Osteoblast (primary cell): ENCODE data around the gene MRAP. TPM values are rescaled to one million over a fixed set of nuclear protein-coding genes. Genes with fewer than 3 reads are reported as not detected.

Experiments
- DNase-seq: peaks from one replicate; pipeline ENCODE4 v3.0.0; 2011; ENCODE audit warnings: low spot score, mixed read lengths; ENCODE audit not compliant: insufficient read length; ENCODE audit errors: missing footprints
- H2AFZ ChIP-seq: 2 replicates; pipeline ENCODE4 v1.6.0; 2011; ENCODE audit warnings: mild to moderate bottlenecking, low read length
- H3K27ac ChIP-seq: 2 replicates; pipeline ENCODE4 v1.5.1; 2011; ENCODE audit warnings: mild to moderate bottlenecking, low read depth, low read length, moderate library complexity
- H3K27me3 ChIP-seq: 2 replicates; pipeline ENCODE4 v1.6.0; 2012; ENCODE audit warnings: mild to moderate bottlenecking, control low read depth, inconsistent platforms, low read length, moderate library complexity; ENCODE audit not compliant: insufficient read depth
- H3K36me3 ChIP-seq: 2 replicates; pipeline ENCODE4 v1.5.1; 2011; ENCODE audit warnings: mild to moderate bottlenecking, low read length, control low read depth, moderate library complexity; ENCODE audit not compliant: insufficient read depth
- H3K4me1 ChIP-seq: 2 replicates; pipeline ENCODE4 v1.5.1; 2011; ENCODE audit warnings: mild to moderate bottlenecking, low read length, control low read depth, moderate library complexity; ENCODE audit not compliant: insufficient read depth
- H3K4me2 ChIP-seq: 2 replicates; pipeline ENCODE4 v1.6.0; 2011; ENCODE audit warnings: mild to moderate bottlenecking, low read length; ENCODE audit not compliant: insufficient read depth
- H3K4me3 ChIP-seq: fragments of 200-600 bp; sonication (generic); 3 replicates; pipeline ENCODE4 v1.5.1; 2012; ENCODE audit warnings: mild to moderate bottlenecking, low read length, inconsistent platforms; ENCODE audit not compliant: insufficient read depth
- H3K79me2 ChIP-seq: 2 replicates; pipeline ENCODE4 v1.6.0; 2012; ENCODE audit warnings: mild to moderate bottlenecking, low read length, control low read depth, inconsistent platforms; ENCODE audit not compliant: insufficient read depth
- H3K9me3 ChIP-seq: 2 replicates; pipeline ENCODE4 v1.5.1; 2011; ENCODE audit warnings: low read depth, low read length, control low read depth
- H4K20me1 ChIP-seq: 2 replicates; pipeline ENCODE4 v1.6.0; 2012; ENCODE audit warnings: mild to moderate bottlenecking, low read length, control low read depth; ENCODE audit not compliant: insufficient read depth
- total RNA-seq: library from RNA; depleted of rRNA; stranded (reverse); fragments of >200 nt; gene quantifications from 2 replicates; pipeline ENCODE4 v1.2.3, GENCODE V29; 2012
- TF ChIP-seq, protein P1 (sequence below): IDR thresholded peaks from 2 replicates; pipeline ENCODE4 v1.5.1; 2011; ENCODE audit warnings: mild to moderate bottlenecking, low read depth, low read length, moderate library complexity; ENCODE audit errors: extremely low read depth

MRAP gene
- total RNA-seq, 1 donor, result 0.72 TPM

DNA sequence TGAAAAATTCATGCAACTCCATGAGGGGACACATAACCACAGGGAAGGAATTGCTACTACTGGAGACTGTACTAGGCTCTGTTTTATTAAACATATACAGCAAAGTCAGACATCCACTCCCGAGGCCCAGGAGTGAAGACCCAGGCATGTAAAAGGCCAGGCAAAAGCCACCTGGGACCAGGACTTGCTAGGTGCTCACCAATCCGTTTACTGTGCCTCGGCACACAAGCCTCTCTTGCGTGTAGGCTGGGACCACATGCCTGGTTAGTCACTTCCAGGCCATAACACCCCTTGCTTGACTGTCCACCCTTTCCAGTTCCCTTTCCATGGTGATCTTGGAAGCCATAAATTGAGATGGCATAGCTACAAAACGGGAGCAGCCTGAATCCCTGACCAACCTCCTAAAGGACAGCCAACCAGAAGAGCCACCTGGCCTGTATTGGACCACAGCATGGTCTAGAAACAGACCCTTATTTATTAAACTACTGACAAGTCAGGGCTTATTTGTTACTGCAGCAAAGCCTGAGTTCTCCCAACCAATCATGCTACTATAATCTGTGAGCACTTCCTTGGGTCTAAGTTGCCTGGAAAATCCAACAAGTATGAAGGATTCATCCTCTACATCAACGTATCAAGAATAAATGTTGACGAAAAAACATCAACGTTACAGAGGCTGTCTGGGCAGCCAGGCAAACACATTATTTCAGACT lies 54.5 kb downstream of the MRAP start:
- H3K9me3 ChIP-seq, result no peaks in the 10 kb centered on the region
- peaks cover 17% of the 10 kb centered on the region for H4K20me1 ChIP-seq
- no peak overlapping the region for H2AFZ ChIP-seq
- DNase-seq, result peak; percentile 67
- TF ChIP-seq, protein P1, sequence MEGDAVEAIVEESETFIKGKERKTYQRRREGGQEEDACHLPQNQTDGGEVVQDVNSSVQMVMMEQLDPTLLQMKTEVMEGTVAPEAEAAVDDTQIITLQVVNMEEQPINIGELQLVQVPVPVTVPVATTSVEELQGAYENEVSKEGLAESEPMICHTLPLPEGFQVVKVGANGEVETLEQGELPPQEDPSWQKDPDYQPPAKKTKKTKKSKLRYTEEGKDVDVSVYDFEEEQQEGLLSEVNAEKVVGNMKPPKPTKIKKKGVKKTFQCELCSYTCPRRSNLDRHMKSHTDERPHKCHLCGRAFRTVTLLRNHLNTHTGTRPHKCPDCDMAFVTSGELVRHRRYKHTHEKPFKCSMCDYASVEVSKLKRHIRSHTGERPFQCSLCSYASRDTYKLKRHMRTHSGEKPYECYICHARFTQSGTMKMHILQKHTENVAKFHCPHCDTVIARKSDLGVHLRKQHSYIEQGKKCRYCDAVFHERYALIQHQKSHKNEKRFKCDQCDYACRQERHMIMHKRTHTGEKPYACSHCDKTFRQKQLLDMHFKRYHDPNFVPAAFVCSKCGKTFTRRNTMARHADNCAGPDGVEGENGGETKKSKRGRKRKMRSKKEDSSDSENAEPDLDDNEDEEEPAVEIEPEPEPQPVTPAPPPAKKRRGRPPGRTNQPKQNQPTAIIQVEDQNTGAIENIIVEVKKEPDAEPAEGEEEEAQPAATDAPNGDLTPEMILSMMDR, result no peak
- H3K4me3 ChIP-seq, result no peak overlapping the region
- H3K79me2 ChIP-seq, result no peaks in the 10 kb centered on the region
- no peak overlapping the region for H3K4me2 ChIP-seq
- no peaks in the 10 kb centered on the region for H3K4me1 ChIP-seq
- H3K27ac ChIP-seq, result no peak overlapping the region
- no peaks in the 10 kb centered on the region for H3K27me3 ChIP-seq
- peaks cover 95% of the 10 kb centered on the region for H3K36me3 ChIP-seq

GRCh38 chr21:32356874-32357395 lies 58.3 kb downstream of the MRAP start:
- Histone ChIP-seq H3K79me2 (no peaks in the 10 kb centered on the region), H3K4me2 (no peak overlapping the region), H3K4me1 (no peaks in the 10 kb centered on the region), H3K9me3 (no peaks in the 10 kb centered on the region), H3K27ac (no peak overlapping the region), H3K27me3 (no peaks in the 10 kb centered on the region), H4K20me1 (peaks cover 14% of the 10 kb centered on the region), H3K4me3 (no peak overlapping the region), H2AFZ (no peak overlapping the region), H3K36me3 (peaks cover 97% of the 10 kb centered on the region)
- TF ChIP-seq, protein P1, result no peak
- no peak for DNase-seq

DNA sequence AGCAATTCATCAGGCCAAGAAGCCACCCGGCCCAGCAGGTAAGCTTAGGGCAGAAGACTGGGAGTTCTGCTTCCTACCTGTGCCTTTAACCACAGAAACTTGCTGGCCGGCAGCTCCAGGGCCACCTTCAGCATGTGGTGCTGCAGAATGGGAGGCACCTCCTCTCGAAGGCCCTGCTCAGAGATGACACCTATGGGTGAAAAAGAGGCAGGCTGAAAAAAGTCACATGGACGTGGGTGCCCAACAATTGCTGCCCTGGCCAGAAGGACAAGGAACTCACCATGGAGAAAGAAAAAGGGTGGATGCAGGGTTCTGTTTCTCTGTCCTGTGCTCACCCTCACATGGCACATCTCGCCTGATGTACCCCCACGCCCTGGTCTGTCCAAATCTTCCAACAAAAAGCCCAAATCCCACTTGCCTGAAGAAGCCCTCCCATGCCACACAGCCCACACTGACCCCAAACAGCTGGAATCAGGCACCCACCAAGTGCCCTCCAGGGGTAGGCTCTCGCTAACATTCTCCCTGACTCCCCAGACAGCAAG lies 61.1 kb downstream of the MRAP start:
- peaks cover 9% of the 10 kb centered on the region for H3K79me2 ChIP-seq
- no peaks in the 10 kb centered on the region for H3K4me1 ChIP-seq
- H3K4me3 ChIP-seq, result no peak overlapping the region
- H3K4me2 ChIP-seq, result no peak overlapping the region
- TF ChIP-seq, protein P1, result peak; percentile 31
- peaks cover 95% of the 10 kb centered on the region for H3K36me3 ChIP-seq
- H3K27me3 ChIP-seq, result no peaks in the 10 kb centered on the region
- peaks cover 7% of the 10 kb centered on the region for H4K20me1 ChIP-seq
- H2AFZ ChIP-seq, result no peak overlapping the region
- no peaks in the 10 kb centered on the region for H3K9me3 ChIP-seq
- DNase-seq, result no peak
- no peak overlapping the region for H3K27ac ChIP-seq

DNA sequence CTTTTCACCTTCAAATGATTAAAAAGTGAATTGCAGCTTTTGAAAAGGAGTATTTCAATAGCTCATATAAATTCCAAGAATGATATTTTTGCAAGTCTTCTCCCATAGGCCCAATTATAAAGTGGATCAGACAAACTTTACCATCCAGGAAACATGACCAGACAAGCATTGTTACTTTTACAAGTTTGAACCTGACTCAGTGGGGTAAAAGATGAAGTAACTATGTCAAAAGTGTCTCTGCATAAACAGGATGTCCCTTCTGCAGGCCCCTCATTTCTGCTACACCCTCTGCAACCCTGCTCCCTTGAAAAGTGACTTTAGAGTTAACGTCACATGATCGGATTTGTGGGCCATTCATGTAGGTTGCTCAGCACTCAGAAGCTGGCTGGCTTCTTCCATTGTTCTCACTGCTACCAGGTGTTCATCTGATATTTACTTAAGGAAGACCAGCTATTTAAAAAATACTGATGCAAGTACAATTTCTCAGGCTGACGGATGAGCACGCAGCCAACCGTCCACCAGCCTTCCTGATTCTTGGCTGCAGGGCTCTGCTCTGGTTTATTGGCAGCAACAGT lies 61.8 kb downstream of the MRAP start:
- Histone ChIP-seq H3K79me2 (peaks cover 12% of the 10 kb centered on the region), H3K4me3 (no peak overlapping the region), H3K9me3 (no peaks in the 10 kb centered on the region), H3K27me3 (no peaks in the 10 kb centered on the region), H4K20me1 (peaks cover 8% of the 10 kb centered on the region), H3K4me2 (no peak overlapping the region), H2AFZ (no peak overlapping the region), H3K36me3 (peaks cover 95% of the 10 kb centered on the region), H3K27ac (no peak overlapping the region), H3K4me1 (no peaks in the 10 kb centered on the region)
- TF ChIP-seq, protein P1, result no peak
- DNase-seq, result no peak
